HG02852 (cell line): Measurements from ENCODE around the gene NOTCH1.
"Not testable (repeated sequence)": the region's sequence is repeated elsewhere in the genome, so short reads cannot be mapped to it uniquely, and the experiment has no call there.

Experiments
- ATAC-seq: cut with Tn5 transposase; IDR thresholded peaks from one replicate; pipeline ENCODE4 v1.9.1; 2021; ENCODE audit warnings: mild to moderate bottlenecking, moderate library complexity; ENCODE audit not compliant: unreplicated experiment

The NOTCH1 gene

DNA sequence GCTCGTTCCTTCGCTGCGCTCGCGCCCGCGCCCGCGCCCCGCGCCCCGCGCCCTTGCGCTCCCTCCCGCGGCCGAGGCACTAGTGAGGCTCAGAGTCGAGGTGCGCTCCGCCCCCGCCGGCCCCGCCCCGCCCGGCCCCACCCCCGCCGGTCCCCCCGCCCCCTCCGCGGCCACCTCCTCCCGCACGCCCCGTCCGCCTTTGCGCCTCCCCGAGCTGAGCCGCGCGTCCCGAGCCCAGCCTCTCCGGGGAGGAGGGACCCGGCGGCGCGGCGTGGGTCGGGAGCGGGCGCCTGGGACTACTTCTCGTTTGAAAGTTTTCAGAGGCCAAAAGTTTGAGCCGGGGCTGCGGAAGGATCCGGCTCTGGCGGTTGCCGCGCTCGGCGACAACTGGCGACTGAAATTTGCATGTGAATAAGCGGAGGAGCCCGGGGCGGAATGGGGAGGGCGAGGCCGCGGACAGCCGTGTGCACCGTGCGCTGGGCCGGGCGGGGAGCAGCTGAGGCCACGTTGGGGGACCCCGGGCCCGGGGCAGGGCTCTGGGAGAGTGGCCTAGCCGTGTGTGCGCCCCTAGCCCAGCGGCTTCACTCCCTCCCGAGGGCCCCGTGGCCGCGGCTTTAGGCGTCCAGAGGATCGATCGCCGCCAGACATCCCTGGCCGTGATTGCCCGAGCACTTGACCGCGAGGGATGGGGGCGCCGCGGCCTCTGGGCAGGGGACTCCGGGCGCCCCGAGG is at the start of gene NOTCH1:
TSS of gene NOTCH1 (minus strand) at position 84 of the 732 bp plus-strand sequence. CDS start 262 bp downstream, outside the sequence.
- ATAC-seq, result peak; percentile 65

DNA sequence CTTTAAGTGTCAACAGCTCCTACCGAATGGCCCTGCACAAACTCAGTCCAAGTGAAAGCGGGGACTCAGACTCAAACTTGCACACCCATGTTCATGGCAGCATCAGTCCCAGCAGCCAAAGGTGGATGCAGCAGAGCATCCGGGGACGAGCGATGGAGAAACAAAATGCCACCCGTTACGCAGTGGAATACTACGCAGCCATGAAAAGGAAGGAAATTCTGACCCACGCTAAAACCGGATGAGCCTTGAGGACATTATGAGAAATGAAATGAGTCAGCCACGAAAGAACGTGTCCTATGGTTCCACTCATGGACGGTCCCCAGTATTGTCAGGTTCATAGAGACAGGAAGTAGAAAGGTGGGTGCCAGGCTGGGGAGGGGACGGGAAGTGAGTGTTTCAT is 48.6 kb upstream of the NOTCH1 start:
- no peak for ATAC-seq

DNA sequence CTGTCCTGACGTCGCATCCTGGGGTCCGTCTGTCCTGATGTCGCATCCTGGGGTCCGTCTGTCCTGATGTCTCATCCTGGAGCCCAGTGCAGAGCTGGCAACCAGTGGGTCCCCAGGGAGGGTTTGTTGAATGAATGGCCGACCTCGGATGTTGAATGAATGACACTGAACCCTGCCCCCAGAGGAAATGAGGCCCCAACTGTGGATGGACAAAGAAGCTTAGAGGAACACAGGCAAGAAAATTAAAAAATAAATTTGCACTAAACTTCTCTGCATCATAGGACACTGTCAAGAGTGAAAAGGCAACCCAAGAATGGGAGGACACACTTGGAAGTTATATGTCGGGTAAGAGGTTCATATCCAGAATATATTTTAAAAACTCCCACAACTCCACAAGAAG is 47.7 kb upstream of the NOTCH1 start:
- ATAC-seq, result no peak

DNA sequence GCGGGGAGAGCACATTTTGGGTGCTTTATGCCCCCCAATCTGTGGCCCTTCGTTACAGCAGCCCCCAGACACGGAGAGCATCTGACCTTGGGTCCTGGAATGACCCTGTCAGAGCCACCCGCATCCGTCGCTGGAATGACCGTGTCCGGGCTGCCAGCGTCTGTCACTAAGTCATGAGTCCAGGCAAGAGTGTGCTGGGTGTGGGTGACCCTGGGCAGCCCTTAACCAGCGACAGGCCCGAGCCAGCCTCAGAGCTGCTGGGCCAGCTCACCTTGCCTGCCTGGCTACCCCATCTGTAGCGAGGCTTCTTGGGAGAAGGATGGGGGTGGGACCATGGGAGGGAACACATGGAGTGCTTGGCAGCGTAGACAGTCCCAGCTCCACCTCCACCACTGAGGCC is 46.8 kb upstream of the NOTCH1 start:
- ATAC-seq, result no peak

DNA sequence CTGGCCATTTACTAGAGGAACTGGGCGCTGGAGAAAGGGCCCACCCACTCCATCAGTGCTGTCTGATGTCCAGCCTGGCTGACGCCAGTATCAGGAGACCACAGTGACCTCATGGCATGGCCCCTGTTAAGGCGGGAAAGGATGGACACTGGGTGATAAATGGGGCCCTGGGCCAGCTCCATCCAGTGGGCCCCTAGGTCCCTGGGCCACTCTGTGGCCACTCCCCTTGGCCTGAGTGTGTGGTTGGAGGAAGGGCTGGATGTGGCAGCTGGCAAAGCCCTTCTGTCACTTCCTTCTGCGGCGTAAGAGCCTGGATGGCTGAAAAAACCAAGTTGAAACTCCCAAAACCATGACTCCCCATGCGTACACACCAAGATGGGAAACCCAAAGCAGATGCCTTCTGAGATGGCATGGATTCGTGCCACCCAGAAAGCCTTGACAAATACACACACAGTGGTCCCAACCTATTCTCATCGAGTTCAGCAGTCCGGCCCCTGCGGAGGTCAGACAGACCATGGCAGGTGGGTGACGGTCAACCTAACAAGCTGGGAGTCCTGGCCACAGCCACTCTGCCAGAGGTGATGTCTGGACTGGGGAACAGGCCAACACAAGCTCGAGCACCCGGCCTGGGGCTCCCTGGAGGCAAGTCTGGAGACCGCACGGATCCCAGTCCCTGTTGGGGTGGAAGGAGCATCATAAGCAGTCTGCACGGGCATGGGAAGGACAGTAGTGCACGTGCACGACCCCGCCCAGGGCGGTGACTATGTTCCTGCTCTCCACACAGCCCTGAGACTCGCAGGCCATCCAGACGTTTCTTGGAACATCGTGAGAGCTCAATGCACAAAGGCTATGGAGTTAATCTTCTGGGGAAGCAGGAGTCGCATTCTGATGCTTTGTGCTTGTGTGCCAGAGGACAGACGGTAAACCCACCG is 45.2 kb upstream of the NOTCH1 start:
- ATAC-seq, result no peak

DNA sequence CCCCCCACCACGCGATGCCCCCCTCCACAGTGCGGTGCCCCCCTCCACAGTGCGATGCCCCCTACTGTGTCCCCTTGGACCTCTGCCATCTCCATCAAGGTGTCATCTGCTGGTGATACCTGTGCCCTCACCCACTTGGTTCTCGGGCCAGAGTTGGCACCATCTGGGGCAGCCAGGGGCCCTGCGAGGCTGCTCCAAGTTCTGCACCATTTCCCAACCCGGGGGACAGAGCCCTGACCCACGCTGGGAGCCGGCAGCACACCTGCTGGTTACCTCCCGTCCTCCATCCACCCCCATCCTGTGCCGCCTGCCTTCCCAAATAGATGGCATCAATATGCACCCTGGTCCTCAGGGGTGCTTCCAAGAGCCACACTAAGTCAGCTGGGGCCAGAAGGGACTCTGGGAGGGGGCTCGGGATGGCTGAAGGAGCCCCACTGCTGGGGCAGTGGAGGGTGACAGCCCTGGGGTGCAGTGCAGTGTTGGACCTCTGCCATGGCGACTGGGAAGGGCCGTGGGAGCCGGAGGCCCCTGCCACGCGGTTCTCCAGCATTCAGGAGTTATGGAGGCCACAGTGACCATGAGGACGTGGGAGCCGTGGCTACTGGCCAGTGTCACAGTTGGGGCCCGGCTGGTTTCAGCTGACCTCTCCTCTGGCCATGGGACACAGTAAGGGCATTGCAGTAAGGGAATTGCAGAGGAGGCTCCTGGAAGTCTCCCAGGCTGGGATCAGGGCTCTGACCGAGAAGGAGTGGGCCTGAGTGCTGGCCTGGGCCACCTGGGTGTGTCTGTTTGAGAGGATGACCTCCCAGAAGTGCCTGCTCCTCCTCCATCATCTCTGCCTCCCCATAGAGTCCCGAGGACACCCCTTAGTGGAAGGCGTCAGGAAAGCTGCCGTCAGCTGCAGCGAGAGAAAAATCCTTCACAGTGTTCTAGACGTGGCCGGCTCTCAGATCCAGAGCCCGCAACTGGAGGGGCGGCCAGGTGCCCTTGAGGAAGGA is 44.2 kb upstream of the NOTCH1 start:
- ATAC-seq, result no peak

DNA sequence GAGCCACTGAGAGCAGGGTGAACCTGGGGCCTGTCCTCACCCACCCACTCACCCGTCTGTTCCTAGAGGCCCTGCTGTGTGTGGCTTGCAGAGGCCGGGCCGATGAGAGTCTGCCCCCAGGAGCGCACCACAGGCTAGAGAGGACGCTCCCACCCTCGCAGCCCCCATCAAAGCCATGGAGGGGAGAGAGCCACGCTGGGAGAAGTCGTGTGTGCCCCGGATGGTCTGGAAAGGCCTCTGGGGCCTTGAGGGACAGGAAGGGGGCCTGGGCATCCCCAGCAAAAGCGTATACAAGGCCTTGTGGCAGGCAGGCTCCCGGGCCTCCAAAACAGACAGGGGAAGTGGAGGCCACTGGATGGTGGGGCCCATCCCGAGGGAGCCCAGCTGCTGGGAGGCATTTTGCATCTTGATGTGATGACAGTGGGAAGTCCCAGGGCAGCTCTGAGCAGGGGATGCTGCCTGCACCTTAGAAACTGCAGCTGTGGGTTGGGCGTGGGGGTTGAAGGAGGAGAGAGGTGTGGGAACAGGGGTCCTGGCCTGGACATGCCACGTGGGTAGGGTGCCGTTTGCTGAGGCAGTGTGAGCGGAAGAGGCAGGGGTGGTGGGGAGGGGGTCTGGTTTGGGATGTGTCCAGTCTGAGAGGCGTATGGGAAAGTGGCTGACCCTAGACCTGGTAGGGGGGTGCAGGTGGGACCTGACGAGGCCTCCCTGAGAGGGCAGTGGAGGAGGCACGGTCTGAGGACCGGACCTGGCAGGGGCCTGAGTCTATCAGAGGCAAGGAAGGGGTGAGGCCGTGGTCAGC is 43.0 kb upstream of the NOTCH1 start:
- no peak for ATAC-seq

DNA sequence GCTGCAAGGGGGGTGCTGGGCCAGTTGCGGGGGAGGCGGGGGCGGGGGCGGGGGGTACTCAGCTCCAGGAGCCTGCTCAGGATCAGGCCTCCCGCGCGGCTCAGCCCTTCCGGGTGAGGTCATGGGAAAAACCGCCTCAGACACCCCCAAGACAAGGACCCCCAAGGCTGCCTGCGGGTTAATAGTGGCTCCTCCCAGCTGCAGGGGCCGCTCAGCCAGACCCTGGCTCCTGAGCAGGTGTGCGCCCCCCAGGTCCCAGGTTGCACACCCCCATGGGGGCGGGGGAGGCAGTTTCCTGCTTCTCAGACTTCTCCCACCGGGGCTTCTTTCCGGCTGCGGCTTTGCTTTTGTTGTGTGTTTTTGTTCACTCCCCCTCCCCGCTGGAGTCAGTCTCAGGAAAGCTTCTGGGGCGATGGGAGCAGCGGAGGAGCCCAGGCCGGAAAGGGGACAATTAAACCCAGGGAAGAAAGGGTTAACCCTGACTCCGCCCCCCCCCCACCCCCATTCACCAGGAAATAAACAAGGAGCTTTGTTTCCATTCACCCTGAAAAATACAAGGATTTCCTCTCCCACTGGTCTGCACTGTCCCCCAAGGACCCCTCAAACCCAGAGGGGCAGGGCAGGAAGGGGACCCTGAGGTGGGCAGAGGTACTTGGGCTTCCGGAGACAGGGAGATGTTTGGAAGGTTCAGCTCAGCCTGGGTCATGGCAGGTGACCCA is 42.3 kb upstream of the NOTCH1 start:
- ATAC-seq, result no peak

DNA sequence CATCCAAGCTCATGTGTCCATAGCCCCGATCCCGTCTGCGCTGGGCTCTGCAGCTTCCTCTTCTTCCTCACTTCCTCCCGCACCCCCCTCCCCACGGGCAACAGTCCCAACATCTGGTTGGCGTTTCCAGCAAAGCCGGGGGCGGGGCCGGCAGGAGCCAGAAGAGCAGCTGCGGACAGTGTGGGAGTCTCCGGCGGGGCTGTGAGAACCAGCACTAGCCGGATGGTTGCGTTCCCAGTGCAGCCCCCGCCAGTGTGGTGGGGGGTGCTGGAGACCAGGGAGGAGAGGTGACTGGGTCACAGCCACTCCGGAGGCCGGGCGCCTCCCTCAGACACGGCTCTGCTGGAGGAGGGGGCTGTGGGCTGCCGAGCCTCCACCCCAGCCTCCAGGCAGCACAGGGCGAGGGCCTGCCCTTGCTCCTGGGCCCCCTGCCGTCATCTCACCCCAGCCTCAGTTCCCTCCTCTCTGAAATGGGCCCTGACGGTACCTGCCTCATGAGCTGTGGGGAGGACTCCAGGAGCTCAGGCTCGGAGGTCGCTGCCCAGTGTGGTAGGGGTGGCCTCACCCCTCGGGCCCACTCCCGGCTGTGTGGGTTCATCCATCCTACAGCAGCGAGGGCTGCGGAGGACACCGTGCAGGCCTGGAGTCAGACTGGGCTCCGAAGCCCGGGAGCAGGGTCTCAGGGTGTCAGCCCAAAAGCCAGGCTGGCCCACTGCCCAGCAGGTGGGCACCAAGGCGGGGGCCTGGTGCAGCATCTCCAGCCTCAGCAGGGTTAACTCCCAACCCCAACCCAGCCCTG is 41.5 kb upstream of the NOTCH1 start:
- ATAC-seq, result no peak

DNA sequence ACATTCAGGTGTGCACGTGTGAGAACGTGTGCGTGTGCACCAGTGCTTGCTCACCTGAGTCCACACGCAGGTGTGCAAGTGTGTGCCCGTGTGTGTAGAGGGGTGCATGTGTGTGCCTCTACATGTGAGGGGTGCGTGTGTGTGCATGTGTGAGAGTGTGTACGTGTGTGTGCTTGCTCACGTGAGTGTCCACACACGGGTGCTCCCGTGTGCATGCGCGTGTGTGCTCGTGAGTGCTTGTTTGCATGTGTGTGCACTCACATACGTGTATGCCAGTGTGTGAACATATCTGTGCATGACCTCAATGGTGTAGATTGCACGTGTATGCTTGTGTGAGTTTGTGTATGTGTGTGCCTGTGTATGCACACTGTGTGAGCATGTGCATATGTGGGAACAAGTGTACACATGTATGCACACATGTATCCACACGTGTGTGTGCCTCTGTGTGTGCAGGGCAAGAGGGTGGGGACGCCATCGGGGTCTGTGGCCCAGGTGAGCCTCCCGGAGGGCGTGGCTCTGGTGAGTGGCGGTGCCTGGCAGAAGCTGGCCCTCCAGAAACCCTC is 40.6 kb upstream of the NOTCH1 start:
- ATAC-seq, result no peak

DNA sequence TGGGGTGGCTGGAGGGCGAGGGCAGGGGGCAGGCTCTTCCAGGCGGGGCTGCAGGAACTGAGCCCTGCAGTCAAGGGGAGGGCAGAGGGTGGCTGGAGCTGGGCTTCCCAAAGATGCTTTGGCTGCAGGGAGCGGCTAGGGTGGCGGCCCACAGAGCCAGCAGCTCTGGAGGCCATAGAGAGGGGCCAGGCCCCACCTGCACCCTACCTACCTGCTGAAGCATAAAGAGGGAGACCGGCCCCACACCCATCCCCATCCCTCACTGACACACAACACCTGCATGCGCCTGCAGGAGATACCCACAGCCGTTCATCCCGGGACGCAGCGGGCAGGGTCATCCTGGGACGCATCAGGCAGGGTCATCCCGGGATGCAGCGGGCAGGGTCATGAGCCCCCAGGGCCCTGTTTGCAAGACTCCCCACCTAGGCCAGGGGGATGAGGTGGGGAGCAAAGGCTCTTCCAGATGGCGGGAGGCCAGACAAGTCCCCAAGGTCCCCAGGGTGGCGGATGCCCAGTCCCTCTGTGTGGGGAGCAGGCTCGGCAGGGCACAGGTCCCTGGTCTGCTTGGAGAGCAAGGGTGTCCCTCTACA is 39.8 kb upstream of the NOTCH1 start:
- ATAC-seq, result no peak

DNA sequence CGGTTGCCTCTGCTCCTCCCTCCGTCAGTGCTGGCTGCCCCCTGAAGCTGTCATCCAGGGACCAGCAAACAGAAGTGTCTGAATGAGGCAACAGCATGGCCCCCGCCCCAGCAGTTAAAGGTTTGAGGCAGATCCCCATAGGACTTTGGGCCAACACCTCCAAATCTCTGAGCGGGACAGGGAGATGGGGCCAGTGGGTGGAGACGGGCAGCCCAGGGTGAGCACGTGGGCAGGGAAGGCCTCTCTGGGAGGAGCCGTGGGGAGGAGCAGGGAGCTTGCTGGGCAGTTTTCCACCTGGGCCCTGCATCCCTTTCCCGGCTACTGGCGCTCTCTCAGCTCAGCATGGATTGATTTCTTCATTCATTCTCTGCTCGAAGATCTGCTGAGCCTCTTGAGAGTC is 39.1 kb upstream of the NOTCH1 start:
- ATAC-seq, result no peak

DNA sequence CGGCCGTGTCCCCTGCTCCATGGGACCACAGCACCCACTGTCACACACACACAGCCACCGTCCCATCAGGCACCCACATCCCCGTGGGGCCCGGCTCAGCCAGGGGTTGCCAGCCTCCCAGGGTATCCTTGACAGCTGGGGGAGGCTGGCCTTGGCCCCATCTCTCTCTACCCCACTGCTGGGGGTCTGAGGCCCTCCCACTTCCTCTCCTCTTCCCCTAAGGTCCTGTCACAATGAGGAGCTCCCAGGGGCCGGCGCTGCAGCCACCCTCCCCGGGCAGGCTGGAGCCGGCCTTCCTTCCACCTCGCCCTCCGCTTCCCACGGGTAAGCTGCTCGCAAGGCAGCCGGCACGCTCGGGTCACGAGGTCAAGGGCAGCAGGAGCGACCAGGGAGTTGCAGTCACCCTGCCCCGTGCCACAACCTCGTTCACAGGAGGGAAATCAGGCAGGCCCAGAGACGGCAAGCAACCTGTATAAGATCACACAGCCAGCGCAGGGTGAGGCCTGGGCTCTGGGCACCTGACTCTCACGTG is 38.6 kb upstream of the NOTCH1 start:
- ATAC-seq, result no peak

DNA sequence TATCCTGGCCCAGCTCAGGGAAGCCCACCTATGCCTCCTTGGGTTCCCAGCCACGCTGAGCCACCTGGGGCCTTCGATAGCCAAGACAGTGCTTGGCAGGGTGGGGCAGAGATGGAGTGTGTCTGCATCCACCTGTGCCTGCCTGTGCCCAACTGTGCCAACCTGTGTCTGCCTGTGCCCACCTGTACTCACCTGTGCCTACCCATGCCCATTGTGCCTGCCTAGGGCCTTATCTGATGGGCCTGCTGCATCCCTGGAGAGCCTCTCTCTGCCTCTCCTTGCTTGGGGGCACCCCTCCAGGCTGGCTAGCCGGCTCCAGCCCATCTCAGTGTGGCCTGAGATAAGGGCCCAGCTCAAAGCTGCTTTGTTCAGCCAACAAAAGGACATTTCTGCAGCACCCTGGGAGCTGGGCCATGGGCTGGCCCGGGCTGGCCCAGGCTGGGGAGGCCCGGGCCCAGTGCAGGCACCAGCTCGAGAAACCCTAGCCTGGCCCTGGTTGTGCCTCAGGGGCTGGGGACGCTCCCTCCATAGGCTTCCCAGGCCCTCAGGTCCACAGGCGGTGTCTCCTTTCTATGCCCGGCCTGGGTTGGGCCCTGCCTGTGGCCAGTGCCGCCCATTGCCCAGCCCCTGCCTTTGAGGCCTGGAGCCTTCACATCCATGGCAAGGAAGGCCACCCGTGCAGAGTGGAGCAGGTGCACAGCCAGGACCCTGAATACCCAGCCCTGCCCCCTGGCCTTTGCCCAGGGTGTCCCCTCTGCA is 37.3 kb upstream of the NOTCH1 start:
- ATAC-seq, result no peak

DNA sequence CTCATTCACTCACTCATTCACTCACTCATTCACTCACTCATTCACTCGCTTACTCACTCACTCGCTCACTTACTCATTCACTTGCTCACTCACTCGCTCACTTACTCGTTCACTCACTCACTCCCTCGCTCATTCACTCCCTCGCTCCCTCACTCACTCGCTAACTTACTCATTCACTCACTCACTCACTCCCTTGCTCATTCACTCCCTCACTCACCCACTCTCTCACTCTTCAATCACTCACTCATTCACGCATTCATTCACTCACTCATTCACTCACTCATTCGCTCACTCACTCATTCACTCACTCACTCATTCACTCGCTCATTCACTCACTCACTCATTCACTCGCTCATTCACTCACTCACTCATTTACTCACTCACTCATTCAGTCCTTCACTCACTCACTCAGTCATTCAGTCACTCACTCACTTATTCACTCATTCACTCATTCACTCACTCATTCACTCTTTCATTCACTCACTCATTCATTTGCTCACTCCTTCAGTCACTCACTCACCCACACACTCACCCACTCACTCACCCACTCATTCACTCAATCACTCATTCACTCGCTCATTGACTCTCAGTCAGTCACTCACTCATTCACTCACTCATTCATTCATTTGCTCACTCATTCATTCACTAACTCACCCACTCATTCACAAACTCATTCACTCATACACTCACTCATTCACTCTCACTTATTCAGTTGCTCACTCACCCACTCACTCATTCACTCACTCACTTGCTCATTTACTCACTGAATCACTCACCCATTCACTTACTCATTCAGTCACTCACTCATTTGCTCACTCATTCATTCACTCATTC is 36.0 kb upstream of the NOTCH1 start:
- ATAC-seq, result no peak

DNA sequence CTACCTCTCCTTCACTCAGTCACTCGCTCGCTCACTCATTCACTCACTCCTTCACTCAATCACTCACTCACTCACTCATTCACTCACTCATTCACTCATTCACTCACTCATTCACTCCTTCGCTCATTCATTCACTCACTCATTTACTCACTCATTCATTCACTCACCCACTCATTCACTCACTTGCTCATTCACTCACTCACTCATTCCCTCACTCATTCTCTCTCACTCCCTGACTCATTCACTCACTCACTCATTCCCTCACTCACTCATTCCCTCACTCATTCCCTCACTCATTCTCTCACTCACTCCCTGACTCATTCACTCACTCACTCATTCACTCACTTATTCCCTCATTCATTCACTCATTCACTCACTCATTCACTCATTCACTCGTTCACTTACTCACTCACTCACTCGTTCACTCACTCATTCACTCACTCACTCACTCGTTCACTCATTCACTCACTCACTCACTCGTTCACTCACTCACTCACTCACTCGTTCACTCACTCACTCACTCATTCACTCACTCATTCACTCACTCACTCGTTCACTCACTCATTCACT is 33.9 kb upstream of the NOTCH1 start:
- not testable (repeated sequence) for ATAC-seq
